NCI-H524 (cell line): ENCODE data around the gene SYTL3.
"Not testable (repeated sequence)": the region's sequence is repeated elsewhere in the genome, so short reads cannot be mapped to it uniquely, and the experiment has no call there.

Experiments
- DNase-seq, 2 experiments: peaks; one replicate each; lab custom pipeline; 2025; lab: John Stamatoyannopoulos, UW

The SYTL3 gene

GRCh38 chr6:158662607-158662953 is 12.7 kb downstream of the SYTL3 start:
- no peak for DNase-seq

- DNase-seq = peak; percentile 47 to 80
Observed at GRCh38 chr6:158662954-158663624, 13.2 kb downstream of the SYTL3 start.

GRCh38 chr6:158663625-158664165 is 13.8 kb downstream of the SYTL3 start:
- peak in 1 of 2 experiments; percentile 38 for DNase-seq

GRCh38 chr6:158665332-158665731 is 15.5 kb downstream of the SYTL3 start:
- no peak for DNase-seq

- no peak for DNase-seq
Observed at GRCh38 chr6:158666628-158667359, 16.9 kb downstream of the SYTL3 start.

- DNase-seq = no peak
Observed at GRCh38 chr6:158667360-158667981, 17.6 kb downstream of the SYTL3 start.

- no peak for DNase-seq
Observed at GRCh38 chr6:158668707-158669103, 18.9 kb downstream of the SYTL3 start.

- no peak for DNase-seq
Observed at GRCh38 chr6:158669145-158670035, 19.5 kb downstream of the SYTL3 start.

- DNase-seq = not testable (repeated sequence)
Observed at GRCh38 chr6:158672119-158672518, 22.3 kb downstream of the SYTL3 start.

GRCh38 chr6:158672726-158673125 is 22.9 kb downstream of the SYTL3 start:
- no peak for DNase-seq

- DNase-seq = no peak
Observed at GRCh38 chr6:158674342-158675131, 24.7 kb downstream of the SYTL3 start.

- not testable (repeated sequence) for DNase-seq
Observed at GRCh38 chr6:158677094-158677493, 27.2 kb downstream of the SYTL3 start.

- no peak for DNase-seq
Observed at GRCh38 chr6:158677906-158678578, 28.2 kb downstream of the SYTL3 start.

GRCh38 chr6:158680015-158680414 is 30.2 kb downstream of the SYTL3 start:
- no peak for DNase-seq

GRCh38 chr6:158680481-158680880 is 30.6 kb downstream of the SYTL3 start:
- no peak for DNase-seq

- no peak for DNase-seq
Observed at GRCh38 chr6:158684311-158684710, 34.5 kb downstream of the SYTL3 start.

- no peak for DNase-seq
Observed at GRCh38 chr6:158684745-158685324, 35.0 kb downstream of the SYTL3 start.

- DNase-seq = no peak
Observed at GRCh38 chr6:158686311-158686710, 36.5 kb downstream of the SYTL3 start.

GRCh38 chr6:158686791-158687381 is 37.0 kb downstream of the SYTL3 start:
- no peak for DNase-seq

GRCh38 chr6:158687506-158687905 is 37.7 kb downstream of the SYTL3 start:
- no peak for DNase-seq
